Ovary (tissue), 9 donors: ENCODE measurements around the gene HOXB8. TPM values are rescaled to one million over a fixed set of nuclear protein-coding genes. Genes with fewer than 3 reads are reported as not detected.

Experiments used
- DNase-seq, 5 donors: peaks; one replicate each; pipeline ENCODE4 v3.0.0-alpha.2; 2019 to 2020
- H3K27ac ChIP-seq, 2 donors: fragments of 200-600 bp; one replicate each; pipeline versions ENCODE4 v1.5.1 to v1.8.0; 2019 to 2022
- H3K27me3 ChIP-seq: fragments of 200-600 bp; one replicate; pipeline ENCODE4 v1.8.0; 2022
- H3K36me3 ChIP-seq: fragments of 200-600 bp; sonication (generic); one replicate; pipeline ENCODE4 v1.5.1; 2019
- H3K4me1 ChIP-seq: one replicate; pipeline ENCODE4 v1.8.1; 2013; ENCODE audit warnings: mild to moderate bottlenecking, moderate library complexity; ENCODE audit not compliant: insufficient read depth
- H3K4me3 ChIP-seq: fragments of 200-600 bp; sonication (generic); one replicate; pipeline ENCODE4 v1.5.1; 2017
- H3K9me3 ChIP-seq, 2 donors: fragments of 200-600 bp in 1 of 2; sonication (generic) in 1 of 2; one replicate each; pipeline versions ENCODE4 v1.5.1 to v1.8.1; 2013 to 2019; ENCODE audit warnings: mild to moderate bottlenecking in 1 of 2, moderate library complexity in 1 of 2
- EP300 ChIP-seq: sonication (generic); formaldehyde crosslinking; IDR thresholded peaks from one replicate; pipeline ENCODE4 v1.6.1; 2017; ENCODE audit warnings: antibody characterized with exemption
- POLR2A ChIP-seq: fragments of 450-650 bp; IDR thresholded peaks from one replicate; pipeline ENCODE4 v1.6.1; 2017; ENCODE audit warnings: antibody characterized with exemption, mild to moderate bottlenecking, moderate library complexity
- WGBS, 3 donors: extraction: QIAGEN DNeasy Blood & Tissue Kit in 1 of 3; methylation state at CpG; one replicate each; pipeline versions ENCODE4 v1.1.5 to v1.1.7; 2013 to 2017; 5-methylcytosine and 5-hydroxymethylcytosine counted together
- intact Hi-C, 4 donors: fragments of 100-400 bp; cut with DNase I; formaldehyde crosslinking; loops; one replicate each; pipeline versions ENCODE4 v1.11.0 to v1.15.1; 2022 to 2023
- polyA plus RNA-seq, 2 donors: library from polyadenylated mRNA; stranded (reverse); fragments of 200-250 nt in 1 of 2; fragments of 350-450 nt in 1 of 2; fragmentation: Illumina TruSeq in 1 of 2; extraction: RNeasy Lipid Tissue Mini Kit (QIAGEN cat#74804) in 1 of 2; gene quantifications; one replicate each; pipeline ENCODE4 v1.2.3, GENCODE V29; 2013 to 2014
- total RNA-seq, 7 donors: library from RNA; depleted of rRNA in 2 of 7; stranded (reverse); fragments of >200 nt in 2 of 7; fragmentation: NEBNext Ultra II Directional in 3 of 7; extraction: Animal tissue kit (Norgen Biotek cat#: 25700) in 3 of 7; gene quantifications; one replicate each; pipeline versions ENCODE4 v1.1.0 to v1.2.4, GENCODE V29; 2016 to 2023
- TF ChIP-seq, protein P1 (sequence below), 3 donors: fragments of 450-650 bp in 2 of 3; fragments of 200-600 bp in 1 of 3; IDR thresholded peaks; one replicate each; pipeline versions ENCODE4 v1.5.1 to v1.8.0; 2016 to 2022; ENCODE audit warnings: antibody characterized with exemption in 3 of 3, mild to moderate bottlenecking in 1 of 3
- donor health status: DM: no; HTN: no; CAD: no; lungs with moderate emphysema.
- donor health status: DM: no; HTN: no; CAD: no.
- donor health status: Bipolar disorder and iron deficiency.
- donor health status: DM: yes; HTN: yes; CAD: no.
- donor health status: DM: no; HTN: no; CAD: no.
- donor health status: DM: yes; HTN: yes; CAD: no.

Gene HOXB8
- total and polyA plus RNA-seq, 9 donors: 0.17 to 2.5 (median 0.28) TPM; not detected in 4

DNA sequence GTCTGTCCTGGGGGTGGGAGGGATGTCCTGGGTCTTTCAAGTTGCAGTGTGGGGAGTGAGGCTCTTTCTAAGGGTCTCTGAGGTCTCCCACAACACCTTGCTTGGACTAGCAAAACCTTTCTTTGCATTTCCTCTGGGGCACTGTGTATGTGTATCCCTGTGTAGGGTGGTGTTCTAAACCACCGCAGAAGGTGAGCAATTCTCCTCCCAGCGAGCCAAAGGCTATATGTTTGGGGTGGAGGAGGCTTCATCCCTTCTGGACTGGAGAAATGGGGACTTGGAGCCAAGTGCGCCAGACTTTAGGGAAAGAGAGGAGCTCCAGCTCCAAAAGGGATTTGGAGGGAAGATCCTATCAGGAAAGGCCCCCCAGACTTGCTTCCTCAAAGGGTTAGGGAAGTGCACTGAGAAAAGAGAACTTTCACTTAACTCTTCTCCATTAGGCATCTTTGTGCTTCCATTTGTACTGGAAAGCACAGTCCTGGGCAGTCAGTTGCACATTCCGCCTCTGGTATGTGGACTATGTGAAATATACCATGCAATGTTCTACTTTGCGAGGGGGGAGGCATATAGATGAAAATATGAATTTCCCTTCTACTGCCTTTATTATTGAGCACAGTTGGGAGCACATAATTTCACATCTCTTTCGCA, 29.9 kb upstream of the HOXB8 start:
- WGBS, 3 donors: 25 to 31% (median 25%) methylated on average over 6 of the region's 6 CpGs
- TF ChIP-seq POLR2A: no peak
- TF ChIP-seq, protein P1, sequence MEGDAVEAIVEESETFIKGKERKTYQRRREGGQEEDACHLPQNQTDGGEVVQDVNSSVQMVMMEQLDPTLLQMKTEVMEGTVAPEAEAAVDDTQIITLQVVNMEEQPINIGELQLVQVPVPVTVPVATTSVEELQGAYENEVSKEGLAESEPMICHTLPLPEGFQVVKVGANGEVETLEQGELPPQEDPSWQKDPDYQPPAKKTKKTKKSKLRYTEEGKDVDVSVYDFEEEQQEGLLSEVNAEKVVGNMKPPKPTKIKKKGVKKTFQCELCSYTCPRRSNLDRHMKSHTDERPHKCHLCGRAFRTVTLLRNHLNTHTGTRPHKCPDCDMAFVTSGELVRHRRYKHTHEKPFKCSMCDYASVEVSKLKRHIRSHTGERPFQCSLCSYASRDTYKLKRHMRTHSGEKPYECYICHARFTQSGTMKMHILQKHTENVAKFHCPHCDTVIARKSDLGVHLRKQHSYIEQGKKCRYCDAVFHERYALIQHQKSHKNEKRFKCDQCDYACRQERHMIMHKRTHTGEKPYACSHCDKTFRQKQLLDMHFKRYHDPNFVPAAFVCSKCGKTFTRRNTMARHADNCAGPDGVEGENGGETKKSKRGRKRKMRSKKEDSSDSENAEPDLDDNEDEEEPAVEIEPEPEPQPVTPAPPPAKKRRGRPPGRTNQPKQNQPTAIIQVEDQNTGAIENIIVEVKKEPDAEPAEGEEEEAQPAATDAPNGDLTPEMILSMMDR (IDR thresholded peaks at IDR 0.05): no peak
- TF ChIP-seq EP300: no peak
- Histone ChIP-seq H3K27me3 (no peaks in the 10 kb centered on the region), H3K9me3 (no peaks in the 10 kb centered on the region), H3K36me3 (no peaks in the 10 kb centered on the region), H3K4me1 (no peaks in the 10 kb centered on the region), H3K27ac (no peak overlapping the region), H3K4me3 (no peak overlapping the region)
- intact Hi-C loops: no loop called here
- DNase-seq: no peak

DNA sequence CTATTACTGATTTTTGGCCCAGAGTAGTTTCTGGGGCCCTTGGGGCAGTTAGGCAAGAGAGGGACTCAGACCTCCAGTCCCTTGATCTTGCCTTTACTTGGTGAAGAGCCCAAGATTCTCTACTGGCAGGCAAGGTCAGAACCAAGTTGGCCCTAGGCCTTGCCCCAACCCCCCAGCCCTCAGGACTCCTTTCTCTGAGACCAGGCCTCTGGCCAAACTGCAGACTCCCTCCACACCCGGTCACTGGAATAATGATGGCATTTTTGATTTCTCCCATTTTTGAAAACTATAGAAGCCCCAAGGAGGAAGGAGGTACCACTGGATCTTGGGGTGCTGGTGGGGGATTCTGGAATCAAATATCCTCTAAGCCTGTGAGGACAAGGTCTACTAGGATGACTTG, 29.1 kb upstream of the HOXB8 start:
- intact Hi-C loops: no loop called here
- no peaks in the 10 kb centered on the region for H3K27me3 ChIP-seq
- no peak for DNase-seq
- TF ChIP-seq POLR2A (no peak), EP300 (no peak)
- TF ChIP-seq, protein P1 (IDR thresholded peaks at IDR 0.05): no peak
- H3K36me3 ChIP-seq: no peaks in the 10 kb centered on the region
- H3K4me1 ChIP-seq: no peaks in the 10 kb centered on the region
- H3K27ac ChIP-seq: no peak overlapping the region
- H3K4me3 ChIP-seq: no peak overlapping the region
- H3K9me3 ChIP-seq: no peaks in the 10 kb centered on the region
- WGBS, 3 donors: 45 to 89% (median 68%) methylated on average over 1 of the region's 1 CpG

DNA sequence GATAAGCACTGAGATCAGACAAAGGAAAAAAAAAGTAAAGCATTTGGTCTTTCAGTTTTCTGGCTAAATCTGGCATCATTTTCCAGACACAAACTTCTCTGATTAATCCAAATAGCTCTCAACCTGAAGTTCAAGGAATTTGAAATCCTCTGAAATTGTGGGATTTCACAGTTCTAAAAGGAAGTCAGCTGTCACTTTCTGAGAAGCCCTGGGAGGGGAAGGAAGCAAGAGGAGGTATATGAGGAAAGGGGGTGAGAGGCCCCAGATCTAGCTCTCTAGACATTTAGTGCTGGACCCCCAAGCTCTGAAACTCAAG, 28.6 kb upstream of the HOXB8 start:
- no peaks in the 10 kb centered on the region for H3K27me3 ChIP-seq
- intact Hi-C loops: no loop called here

DNA sequence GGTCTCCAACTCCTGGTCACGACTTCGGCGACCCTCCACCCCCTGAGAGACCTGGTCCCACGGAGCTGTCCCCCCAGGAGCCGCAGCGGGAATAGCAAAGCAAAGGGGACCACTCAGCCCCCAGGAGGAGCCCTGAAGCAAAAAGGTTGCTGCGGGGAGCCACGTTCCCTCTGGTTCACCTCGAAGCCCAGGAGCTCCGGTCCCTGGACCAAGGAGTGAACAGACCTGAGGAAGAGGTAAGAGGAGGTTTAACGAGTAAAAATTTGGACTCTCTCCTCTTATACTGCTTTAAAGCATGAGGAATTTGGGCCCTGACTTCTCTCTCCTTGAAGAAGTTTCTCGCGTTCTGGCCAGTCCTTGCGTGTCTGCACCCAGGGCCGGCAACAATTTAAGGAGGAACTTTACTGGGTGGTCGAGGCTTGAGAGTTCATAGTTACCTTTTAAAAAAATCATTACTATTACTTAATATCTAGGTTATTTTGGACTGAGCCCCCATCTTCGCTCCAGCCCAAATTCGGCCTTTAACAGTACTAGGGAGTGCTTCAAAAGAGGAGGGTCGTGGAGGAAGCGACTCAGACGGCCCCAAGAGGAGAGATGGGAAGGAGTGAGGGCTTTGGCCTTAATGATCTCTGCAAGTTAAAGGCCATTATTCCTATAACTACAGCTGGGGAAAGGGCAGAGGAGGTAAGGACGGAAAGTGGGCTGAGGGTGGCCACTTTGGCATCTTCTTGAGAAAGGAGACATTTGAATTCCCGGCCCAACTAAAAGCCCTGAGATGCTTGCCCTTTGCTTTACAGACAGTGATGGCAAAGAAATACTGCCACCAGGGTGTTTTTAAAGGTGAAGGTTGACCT, 28.0 kb upstream of the HOXB8 start:
- intact Hi-C loops: no loop called here
- no peak overlapping the region for H3K27ac ChIP-seq
- H3K4me3 ChIP-seq: no peak overlapping the region
- H3K27me3 ChIP-seq: no peaks in the 10 kb centered on the region
- no peaks in the 10 kb centered on the region for H3K36me3 ChIP-seq
- DNase-seq: no peak
- WGBS, 3 donors: 16 to 32% (median 18%) methylated on average over 23 of the region's 23 CpGs
- no peaks in the 10 kb centered on the region for H3K9me3 ChIP-seq
- no peak for TF ChIP-seq EP300
- no peaks in the 10 kb centered on the region for H3K4me1 ChIP-seq

More for the DNA sequence above, 28.6 kb upstream of the HOXB8 start:
- no peak for DNase-seq
- Histone ChIP-seq H3K4me1 (no peaks in the 10 kb centered on the region), H3K27ac (no peak overlapping the region), H3K4me3 (no peak overlapping the region), H3K9me3 (no peaks in the 10 kb centered on the region), H3K36me3 (no peaks in the 10 kb centered on the region)
- TF ChIP-seq EP300: no peak
- no peak for TF ChIP-seq POLR2A
- TF ChIP-seq, protein P1 (IDR thresholded peaks at IDR 0.05): no peak
